DND-41 (cell line): ENCODE results near the gene ATF2.
"Not testable (repeated sequence)": the region's sequence is repeated elsewhere in the genome, so short reads cannot be mapped to it uniquely, and the experiment has no call there.

ENCODE experiments used
- EZH2 ChIP-seq: IDR thresholded peaks from 3 replicates; pipeline ENCODE4 v1.6.1; 2012; ENCODE audit warnings: borderline replicate concordance, low read depth, mild to moderate bottlenecking, moderate library complexity, low read length, inconsistent platforms; ENCODE audit not compliant: severe bottlenecking
- TF ChIP-seq, protein P1 (sequence below): IDR thresholded peaks from 2 replicates; pipeline ENCODE4 v1.5.1; 2012; ENCODE audit warnings: borderline replicate concordance, low read length, moderate library complexity, mild to moderate bottlenecking; ENCODE audit not compliant: poor library complexity, severe bottlenecking; ENCODE audit errors: extremely low read depth

DNA sequence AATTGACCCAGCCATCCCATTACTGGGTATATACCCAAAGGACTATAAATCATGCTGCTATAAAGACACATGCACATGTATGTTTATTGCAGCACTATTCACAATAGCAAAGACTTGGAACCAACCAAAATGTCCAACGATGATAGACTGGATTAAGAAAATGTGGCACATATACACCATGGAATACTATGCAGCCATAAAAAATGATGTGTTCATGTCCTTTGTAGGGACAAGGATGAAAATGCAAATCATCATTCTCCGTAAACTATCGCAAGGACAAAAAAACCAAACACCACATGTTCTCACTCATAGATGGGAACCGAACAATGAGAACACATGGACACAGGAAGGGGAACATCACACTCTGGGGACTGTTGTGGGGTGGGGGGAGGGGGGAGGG is 83.9 kb downstream of the ATF2 start:
- TF ChIP-seq, protein P1, sequence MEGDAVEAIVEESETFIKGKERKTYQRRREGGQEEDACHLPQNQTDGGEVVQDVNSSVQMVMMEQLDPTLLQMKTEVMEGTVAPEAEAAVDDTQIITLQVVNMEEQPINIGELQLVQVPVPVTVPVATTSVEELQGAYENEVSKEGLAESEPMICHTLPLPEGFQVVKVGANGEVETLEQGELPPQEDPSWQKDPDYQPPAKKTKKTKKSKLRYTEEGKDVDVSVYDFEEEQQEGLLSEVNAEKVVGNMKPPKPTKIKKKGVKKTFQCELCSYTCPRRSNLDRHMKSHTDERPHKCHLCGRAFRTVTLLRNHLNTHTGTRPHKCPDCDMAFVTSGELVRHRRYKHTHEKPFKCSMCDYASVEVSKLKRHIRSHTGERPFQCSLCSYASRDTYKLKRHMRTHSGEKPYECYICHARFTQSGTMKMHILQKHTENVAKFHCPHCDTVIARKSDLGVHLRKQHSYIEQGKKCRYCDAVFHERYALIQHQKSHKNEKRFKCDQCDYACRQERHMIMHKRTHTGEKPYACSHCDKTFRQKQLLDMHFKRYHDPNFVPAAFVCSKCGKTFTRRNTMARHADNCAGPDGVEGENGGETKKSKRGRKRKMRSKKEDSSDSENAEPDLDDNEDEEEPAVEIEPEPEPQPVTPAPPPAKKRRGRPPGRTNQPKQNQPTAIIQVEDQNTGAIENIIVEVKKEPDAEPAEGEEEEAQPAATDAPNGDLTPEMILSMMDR = not testable (repeated sequence)
- TF ChIP-seq EZH2 = not testable (repeated sequence)
